GM21825 (cell line): Measurements from ENCODE around the gene AARS2.

Experiments used
- ATAC-seq: cut with Tn5 transposase; IDR thresholded peaks from one replicate; pipeline ENCODE4 v1.9.1; 2021; ENCODE audit warnings: mild to moderate bottlenecking, moderate library complexity; ENCODE audit not compliant: unreplicated experiment

Gene AARS2

DNA sequence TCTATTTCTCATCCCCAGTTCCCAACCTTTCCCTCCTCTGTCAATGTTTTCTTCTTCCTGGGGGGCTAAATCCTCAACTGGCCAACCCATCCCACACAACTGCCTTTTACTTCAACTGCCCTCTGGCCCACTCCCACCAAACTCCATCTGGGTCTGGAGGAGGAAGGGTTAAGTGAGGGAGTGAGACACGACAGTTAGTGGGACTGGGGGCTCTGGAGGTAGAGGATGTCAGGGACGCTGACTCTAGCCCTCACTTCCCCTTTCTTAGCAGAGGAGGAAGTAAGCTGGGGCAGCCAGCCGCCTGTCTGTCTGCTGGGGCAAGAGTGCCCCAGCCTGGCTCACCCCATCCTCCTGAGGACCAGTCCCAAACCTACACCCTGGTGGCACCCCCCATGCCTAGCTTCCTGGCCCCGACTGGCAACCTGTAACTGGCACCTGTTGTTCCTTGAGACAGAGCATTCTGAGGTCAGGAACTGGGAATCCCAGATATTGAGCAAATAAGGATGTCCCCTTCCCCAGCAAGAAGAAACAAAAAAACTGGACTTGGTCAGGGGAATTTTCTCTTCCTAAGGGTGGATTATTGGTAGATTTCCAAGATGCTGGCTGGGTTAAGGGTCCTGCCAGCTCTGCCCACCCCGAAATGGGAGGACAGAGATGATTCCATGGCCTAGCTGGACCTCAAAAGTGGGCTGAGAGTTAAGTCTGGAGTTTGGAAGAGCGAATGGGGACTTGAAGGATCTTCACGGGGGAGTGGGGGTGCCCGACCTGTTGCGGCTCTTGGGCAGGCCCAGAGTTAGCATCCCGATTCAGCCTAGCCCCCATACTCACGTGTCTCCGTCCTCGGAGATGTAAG, 48.8 kb downstream of the AARS2 start:
- no peak for ATAC-seq

DNA sequence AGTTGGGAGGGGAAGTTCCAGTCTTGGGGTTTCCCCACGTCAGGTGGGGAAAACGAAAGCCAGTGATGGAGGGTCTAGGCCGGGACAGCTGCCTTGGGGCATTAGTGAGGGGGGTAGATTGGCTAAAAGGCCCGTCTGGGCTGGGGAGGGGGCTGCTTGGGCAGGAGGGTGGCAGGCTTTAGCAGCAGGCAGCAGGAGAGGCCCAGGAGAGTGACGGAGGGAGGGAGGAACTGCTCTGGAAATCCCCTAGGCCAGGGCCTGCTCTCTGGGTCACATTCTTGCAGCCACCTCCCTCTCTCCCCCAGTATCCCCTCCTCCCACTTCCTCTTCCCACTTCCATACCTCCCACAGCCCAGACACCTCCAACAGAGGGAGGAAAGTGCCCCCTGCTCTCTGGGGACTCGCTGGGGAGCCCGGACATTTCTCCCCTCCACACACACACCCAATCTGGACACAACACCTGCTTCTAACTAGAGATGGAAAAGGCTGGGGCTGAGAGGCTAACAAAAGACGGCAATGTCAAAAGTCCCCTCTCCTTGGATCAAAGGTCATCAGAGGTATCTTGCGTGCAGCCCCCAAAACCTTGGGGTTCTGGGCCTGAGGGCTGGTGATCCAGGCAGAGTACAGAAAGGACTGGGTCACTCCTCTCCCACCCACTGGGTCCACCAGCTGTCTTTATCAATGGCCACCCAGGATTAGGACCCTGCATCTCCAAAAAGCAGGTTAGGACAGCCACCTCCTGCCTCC, 49.6 kb downstream of the AARS2 start:
- peak; percentile 7 for ATAC-seq

DNA sequence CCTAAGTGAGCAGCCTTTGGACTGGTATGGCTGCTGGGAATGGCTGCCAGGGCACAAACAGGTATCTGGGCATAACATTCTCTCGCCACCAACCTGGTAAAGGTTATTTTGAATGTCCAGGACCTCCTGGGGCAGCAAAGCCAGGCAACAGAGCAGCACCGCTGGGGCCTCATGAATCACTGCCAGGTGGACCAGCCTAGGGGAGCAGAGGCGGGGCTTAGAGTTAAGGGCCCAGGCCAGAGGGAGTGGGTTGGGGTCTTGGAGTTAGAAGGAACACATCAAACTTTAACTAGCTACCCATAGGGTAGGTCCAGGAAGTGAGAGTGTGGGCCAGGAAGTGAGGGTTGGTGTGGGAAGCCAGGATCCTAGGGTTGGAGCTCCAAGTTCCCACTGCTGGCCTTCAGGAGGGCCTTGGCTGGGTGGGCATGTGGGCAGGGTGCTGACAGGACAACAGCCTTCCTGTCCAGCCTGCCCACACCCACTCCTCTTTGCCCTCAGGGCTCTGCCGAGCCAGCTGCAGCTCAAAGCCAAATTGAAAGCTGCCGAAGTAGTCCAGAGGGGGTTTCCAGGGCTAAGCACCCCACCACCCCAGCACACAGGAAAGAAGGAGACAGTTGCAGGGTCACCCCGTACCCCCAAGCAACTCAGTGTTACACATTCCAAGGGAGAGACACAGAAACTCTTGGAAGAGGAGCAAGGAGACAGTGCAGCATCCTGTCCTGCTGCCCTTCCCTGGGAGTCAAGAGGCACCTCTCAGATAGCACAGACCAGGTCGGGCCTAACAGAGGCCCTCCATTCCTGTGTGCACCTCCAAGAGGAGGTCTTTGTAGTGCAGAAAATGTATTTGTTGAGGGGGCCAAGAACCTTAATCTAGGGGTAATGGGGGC, 50.4 kb downstream of the AARS2 start:
- ATAC-seq, result no peak

DNA sequence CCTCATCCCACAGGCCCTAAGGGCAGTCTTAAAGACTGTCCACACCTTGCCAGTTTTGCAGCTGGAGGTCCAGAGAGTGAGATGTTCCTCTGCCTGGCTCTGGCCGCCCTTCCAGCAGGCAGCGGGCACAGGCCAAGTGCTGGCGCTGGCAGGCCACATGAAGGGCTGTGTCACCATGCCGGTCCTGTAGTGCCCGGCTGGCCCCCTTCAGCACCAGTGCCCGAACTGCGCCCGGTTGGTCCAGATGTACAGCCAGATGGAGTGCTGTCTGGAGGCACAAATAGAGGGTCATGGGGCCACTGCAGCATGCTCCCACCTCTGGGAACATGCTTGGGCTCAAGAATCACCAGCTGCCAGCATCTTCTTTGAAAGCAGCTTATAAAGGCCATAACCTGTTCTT, 51.6 kb downstream of the AARS2 start:
- no peak for ATAC-seq

DNA sequence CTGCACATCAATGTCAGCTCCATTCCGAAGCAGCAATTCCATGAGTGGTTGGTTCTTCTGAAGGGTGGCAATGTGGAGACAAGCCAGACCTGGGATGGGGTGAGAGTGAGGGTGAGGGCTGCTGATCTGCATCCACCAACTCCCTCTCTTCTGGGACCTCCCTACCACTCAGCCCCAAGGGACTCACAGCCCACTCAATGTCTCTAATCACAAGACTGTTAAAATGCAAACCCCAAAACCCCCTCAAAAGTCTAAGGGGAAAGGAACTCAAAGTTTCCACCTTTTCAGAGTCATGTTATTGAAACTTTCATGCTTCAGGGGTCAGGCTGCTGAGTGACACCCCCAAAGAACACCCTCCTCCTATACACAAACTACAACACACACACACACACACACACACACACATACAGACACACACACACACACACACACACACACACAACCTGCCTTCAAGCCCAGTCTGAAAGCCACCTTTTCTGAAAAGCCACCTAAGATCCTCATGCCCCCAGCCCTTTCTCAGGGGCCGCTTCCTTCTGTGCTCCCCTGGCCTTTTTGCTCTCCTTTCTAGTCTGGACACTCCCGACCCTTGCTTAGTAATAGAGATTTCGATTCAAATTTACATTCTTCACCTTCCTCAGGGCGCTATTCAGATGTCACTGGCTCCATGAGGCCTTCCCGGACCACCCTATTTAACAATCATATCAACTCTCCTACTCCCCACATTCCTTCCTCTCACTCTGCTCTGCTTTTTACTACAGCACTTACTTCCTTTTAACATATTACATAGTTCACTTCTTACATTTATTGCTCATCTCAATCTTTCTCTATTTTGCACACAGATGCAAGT, 52.5 kb downstream of the AARS2 start:
- no peak for ATAC-seq

- no peak for ATAC-seq
Measured at GRCh38 chr6:44260011-44260410, 53.1 kb downstream of the AARS2 start.

DNA sequence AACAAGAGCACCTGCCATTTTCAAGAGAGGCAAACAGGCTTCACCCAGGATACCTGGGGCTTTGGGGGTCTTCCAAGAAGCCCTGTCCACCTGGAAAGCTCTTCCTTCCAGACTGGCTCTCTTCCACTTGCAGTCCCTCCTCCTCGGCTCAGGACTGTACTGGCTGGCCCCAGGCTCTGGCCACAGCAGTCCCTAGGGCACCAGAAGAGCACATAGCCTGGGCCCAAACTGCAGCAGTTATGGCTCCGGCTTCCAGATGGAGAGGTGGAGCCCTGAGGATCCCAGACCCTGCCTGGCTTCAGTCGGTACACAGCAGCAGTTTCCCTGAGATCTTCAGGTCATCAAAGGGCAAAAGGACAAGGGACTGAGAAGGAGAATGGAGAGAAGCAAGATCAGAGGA, 54.2 kb downstream of the AARS2 start:
- no peak for ATAC-seq

DNA sequence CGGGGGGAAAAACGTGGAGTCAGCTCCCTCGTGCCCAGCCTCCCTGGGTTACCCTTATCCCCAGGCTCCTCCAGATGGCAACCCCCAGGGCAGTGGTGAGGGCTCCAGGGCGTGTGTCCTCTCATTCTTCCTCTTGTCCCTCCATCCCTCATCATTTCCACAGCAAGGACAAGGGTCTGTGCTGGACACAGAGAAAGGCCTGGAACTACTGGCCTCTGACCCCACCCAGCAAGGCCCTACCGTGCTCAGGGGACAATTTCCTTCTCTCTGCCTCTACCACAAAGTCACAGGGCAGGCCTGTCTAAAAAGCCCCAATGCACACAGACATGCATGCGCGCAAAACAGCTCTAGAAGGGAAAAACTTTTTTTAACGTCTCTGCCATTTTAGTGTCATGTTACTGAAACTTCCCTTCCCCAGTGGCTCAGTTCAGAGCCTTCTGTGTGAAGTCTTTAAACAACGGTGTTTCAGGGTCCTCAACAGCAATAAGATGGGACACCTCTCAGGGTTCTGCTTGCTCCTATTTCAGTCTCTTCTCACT, 54.8 kb downstream of the AARS2 start:
- ATAC-seq, result no peak

DNA sequence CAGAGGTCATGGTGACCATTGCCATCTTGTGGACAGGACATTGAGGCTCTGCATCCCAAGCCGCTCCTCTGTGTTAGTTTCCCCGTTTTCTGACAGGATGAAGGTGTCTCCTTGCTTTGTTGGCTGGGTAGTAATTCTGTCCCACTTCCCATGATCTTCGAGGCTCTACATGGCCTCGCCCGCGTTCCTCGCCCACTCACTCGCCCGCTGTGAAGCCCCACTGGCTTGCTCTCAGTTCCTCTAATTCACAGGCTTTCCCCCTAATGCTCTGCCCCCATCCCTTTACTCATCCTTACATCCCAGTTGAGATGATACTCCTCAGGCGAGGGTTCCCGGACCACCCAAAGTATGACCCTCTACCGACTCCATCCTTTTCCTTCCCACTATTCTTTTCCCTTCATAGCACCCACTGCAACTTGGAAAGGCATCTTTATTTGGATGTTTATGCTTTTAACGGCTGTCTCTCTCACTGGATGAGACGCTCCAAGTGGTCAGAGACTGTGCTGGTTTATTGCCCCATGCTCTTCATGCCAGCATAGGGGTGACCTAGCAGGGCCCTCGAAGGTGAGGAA, 55.3 kb downstream of the AARS2 start:
- ATAC-seq, result no peak

GRCh38 chr6:44257025-44257752, 56.0 kb downstream of the AARS2 start, which contains the start of gene SLC35B2:
Gene SLC35B2 (minus strand): TSS chr6:44257528. CDS start chr6:44257410, 118 bp downstream.
- ATAC-seq, result peak; percentile 43

DNA sequence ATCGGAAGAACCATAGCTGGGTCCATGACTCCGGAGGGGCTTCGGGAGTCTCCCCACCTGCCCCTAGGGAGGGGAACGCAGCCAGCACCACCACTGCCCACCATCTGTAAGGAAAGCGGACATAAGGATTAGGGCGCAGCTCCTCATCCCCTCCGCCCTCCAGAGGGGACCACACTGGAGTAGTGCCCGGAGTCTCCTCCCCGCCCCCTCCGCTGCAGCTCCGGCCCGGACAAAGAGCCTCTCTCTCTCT, 56.4 kb downstream of the AARS2 start:
- no peak for ATAC-seq

- no peak for ATAC-seq
Measured at GRCh38 chr6:44255871-44256774, 57.0 kb downstream of the AARS2 start.

DNA sequence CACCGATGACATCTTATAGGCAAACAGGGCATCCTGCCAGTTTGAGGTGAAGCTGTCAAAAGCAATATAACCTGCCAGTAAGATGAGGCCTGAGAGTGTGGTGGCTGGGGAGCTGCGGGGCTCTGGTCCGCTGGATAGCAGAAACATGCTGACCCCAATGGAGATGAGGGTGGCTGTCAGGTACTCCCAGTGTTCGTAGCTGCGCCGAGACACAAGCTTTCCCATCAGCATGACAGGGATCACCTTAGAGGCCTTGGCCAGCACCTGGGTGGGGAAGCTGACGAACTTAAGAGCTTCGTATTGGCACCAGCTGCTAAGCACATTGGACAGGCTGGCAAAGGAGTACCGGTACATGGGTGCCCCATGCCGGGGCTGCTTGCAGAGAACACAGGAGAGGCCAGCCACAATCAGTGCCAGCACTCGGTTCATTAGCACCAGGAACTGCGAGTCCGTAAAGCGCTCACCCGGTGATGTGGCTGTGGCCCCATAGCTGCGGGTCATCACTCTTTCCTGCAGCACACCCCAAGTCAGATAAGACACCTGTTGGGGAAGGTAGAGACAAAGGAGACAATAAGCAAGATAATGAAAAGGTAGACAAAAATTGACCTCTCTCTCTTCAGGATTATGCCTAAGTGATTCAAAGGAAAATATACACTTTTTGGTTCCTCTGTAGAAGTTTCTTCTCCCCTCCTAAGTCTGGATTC, 57.9 kb downstream of the AARS2 start:
- ATAC-seq, result no peak

DNA sequence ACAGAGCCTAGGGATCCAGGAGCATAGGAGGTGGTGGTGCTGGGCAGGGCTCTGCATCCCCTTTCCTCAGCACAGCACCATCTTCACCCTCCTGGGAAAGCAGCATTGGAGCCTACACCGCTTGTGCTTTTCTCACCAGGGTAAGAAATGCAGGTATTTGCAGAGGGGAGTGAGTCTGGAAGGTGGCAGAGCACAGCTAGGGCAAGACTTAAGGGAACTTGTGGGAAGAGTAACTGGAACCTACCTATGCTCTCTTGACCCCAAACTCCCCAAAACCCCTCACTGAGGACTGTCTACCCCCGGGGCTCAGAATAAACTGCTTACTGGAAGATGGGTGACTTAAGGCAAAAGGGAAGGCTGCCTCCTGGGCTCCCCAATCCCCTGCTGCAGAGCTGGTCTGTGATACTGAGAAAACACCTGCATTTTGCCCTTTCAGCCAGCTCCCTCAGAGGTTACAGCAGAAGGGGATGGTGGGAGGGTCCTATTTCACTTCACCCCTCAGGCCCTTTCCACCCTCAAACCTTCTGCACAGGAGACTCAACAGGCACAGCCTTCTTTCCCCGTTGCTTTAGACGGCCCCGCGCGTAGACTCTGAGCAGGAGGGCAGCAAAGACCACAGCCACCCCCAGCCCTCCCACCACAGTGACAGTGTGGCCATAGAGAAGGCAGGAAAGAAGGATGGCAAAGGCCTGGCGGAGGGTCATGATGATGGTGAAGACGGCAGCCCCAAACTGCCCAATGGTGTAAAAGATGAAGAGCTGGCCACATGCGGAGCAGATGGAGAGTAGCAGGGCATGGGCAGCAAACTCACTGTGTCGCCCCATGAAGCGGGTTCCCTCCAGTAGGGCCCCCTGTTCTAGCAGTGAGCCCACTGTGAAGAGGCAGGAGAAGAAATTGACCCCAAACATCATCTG, 58.7 kb downstream of the AARS2 start:
- no peak for ATAC-seq

GRCh38 chr6:44253307-44254101, 59.6 kb downstream of the AARS2 start:
- no peak for ATAC-seq
